ENCODE data around the gene SLC9C1. TPM values are rescaled to one million over a fixed set of nuclear protein-coding genes. Genes with fewer than 3 reads are reported as not detected.

Gene SLC9C1
- total and polyA plus RNA-seq, 2 of the 13 experiments (the other 11 are each of a cell fraction or from before 2014, with no cell fraction given), result not detected

GRCh38 chr3:112136959-112137693, 156.9 kb downstream of the SLC9C1 start:
- no peaks in the 10 kb centered on the region for H3K9me3 ChIP-seq (ENCODE audit: low read length)
- no peaks in the 10 kb centered on the region for H4K20me1 ChIP-seq (ENCODE audit: insufficient read depth, low read length)
- ChIA-PET POLR2A (no interaction called here), CTCF (ENCODE audit: low intra/inter-chr PET ratio, low total read pairs) (interaction anchor here (0.9 to 1.8 kb wide), 3 partner anchors 300 to 394 kb away, joined by 3 to 20 read pairs (median 7); no protein-coding TSS in a partner anchor)
- FAIRE-seq (peak; percentile 26), DNase-seq (ENCODE audit: low spot score) (peak; percentile 42), ATAC-seq (peak; percentile 87)
- H3K4me2 ChIP-seq (ENCODE audit: low read depth, low read length), result no peak overlapping the region
- no peak overlapping the region for H2AFZ ChIP-seq (ENCODE audit: low read length)
- no peaks in the 10 kb centered on the region; a peak in 1 of 5 replicates for H3K27me3 ChIP-seq (ENCODE audit: control insufficient read depth in 1 of 2, insufficient read depth in 2 of 2, low read length in 2 of 2)
- no TSS peak for BruUV-seq (replicated peaks)
- in situ Hi-C loops (cut with HindIII; ENCODE audit: extremely low pct_ligation_motif_present, low pct_unique_long_range_greater_than_20kb), result loop anchor here (10.0 kb wide), 1 partner anchor 378 kb away; no protein-coding TSS in a partner anchor
- no peak overlapping the region for H3K27ac ChIP-seq (ENCODE audit: extremely low read length, insufficient read depth, low read length)
- H3K9ac ChIP-seq (ENCODE audit: insufficient read depth, low read depth, low read length), result no peak overlapping the region
- WGBS (ENCODE audit: low lambda C conversion rate), result 10% methylated on average over 5 of the region's 5 CpGs
- H3K79me2 ChIP-seq (ENCODE audit: insufficient read depth, low read length), result no peaks in the 10 kb centered on the region
- no peaks in the 10 kb centered on the region for H3K36me3 ChIP-seq (replicated peaks in 1 of 2; ENCODE audit: control insufficient read depth in 1 of 2, insufficient read depth in 2 of 2, low read length in 2 of 2)
- TF ChIP-seq ZNF883 (CRISPR knock-in tag; IDR thresholded peaks at IDR 0.05; ENCODE audit: not compliant biosample characterization), result no peak
- no peak for TF ChIP-seq FIP1L1 (IDR thresholded peaks at IDR 0.05; ENCODE audit: borderline replicate concordance, insufficient read depth, low read depth, low read length)
- TF ChIP-seq NFKBIZ (CRISPR knock-in tag; IDR thresholded peaks at IDR 0.05), result no peak
- peak; percentile 70 for TF ChIP-seq CTCF (CRISPR knock-in tag; IDR thresholded peaks at IDR 0.05)
- 0 out of 2 replicates have a peak, but pooled peaks have one; percentile 29 for TF ChIP-seq RAD21 (CRISPR knock-in tag; IDR thresholded peaks at IDR 0.05)
- peak; percentile 66 for TF ChIP-seq STAG1 (CRISPR knock-in tag; IDR thresholded peaks at IDR 0.05)
- no peak for TF ChIP-seq RORA (CRISPR knock-in tag; IDR thresholded peaks at IDR 0.05)
- peak; percentile 50 for TF ChIP-seq SMC3 (IDR thresholded peaks at IDR 0.05; ENCODE audit: low read length)
- H3K4me1 ChIP-seq (ENCODE audit: insufficient read depth, low read length), result no peaks in the 10 kb centered on the region
- intact Hi-C loops (cut with micrococcal nuclease; ENCODE audit: unreplicated experiment), result loop anchor here (1.0 to 10.0 kb wide), 4 partner anchors 158 to 394 kb away; partner anchors contain the start of gene SLC9C1
- no peak overlapping the region for H3K4me3 ChIP-seq (replicated peaks in 1 of 3; ENCODE audit: insufficient read depth in 1 of 3, low read depth in 2 of 3, low read length in 3 of 3)
